Measurements from ENCODE around the gene DUSP11.

DUSP11 gene

GRCh38 chr2:73766349-73766748 is 13.6 kb downstream of the DUSP11 start:
- no peak overlapping the region for H3K23ac ChIP-seq (ENCODE audit: low read length)
- no peak overlapping the region for H4K12ac ChIP-seq (ENCODE audit: low read depth, low read length)
- no peaks in the 10 kb centered on the region for H3K4me1 ChIP-seq (ENCODE audit: control insufficient read depth in 1 of 2, insufficient read depth in 2 of 2, low read length in 2 of 2)
- no peak overlapping the region for H2AFZ ChIP-seq (ENCODE audit: insufficient read depth, low read length, poor library complexity)
- H3K4me3 ChIP-seq (ENCODE audit: low read depth, low read length) = no peak overlapping the region
- H3K9me3 ChIP-seq (ENCODE audit: insufficient read depth, low read depth, low read length) = no peaks in the 10 kb centered on the region
- no peak overlapping the region for H3K27ac ChIP-seq (ENCODE audit: low read depth, low read length)
- no peak for DNase-seq
- H4K91ac ChIP-seq (ENCODE audit: low read depth, low read length) = no peak overlapping the region
- peaks cover 15 to 29% of the 10 kb centered on the region in 2 experiments for H3K36me3 ChIP-seq (ENCODE audit: control insufficient read depth in 1 of 2, insufficient read depth in 2 of 2, low read length in 2 of 2)
- no peak overlapping the region for H2BK12ac ChIP-seq (ENCODE audit: low read length)
- no peak overlapping the region for H2BK120ac ChIP-seq (ENCODE audit: insufficient read depth, low read length, poor library complexity)
- no peaks in the 10 kb centered on the region for H3K79me2 ChIP-seq (ENCODE audit: control insufficient read depth, insufficient read depth, low read length, poor library complexity)
- no CpG with 5 or more reads among the region's 1 CpG for whole genome bisulfite sequencing (ENCODE audit: extremely low coverage, insufficient coverage, insufficient read length)
- H2BK5ac ChIP-seq (ENCODE audit: low read depth, low read length, poor library complexity) = no peak overlapping the region
- no peak overlapping the region for H3K4ac ChIP-seq (ENCODE audit: low read depth, low read length)
- no peak overlapping the region for H4K8ac ChIP-seq (ENCODE audit: low read depth, low read length)
- no peak overlapping the region for H3K9ac ChIP-seq (ENCODE audit: low read length)
- no peak overlapping the region for H2AK5ac ChIP-seq (ENCODE audit: low read length)
- no peaks in the 10 kb centered on the region for H3K27me3 ChIP-seq (ENCODE audit: insufficient read depth, low read length)
- H3K4me2 ChIP-seq (ENCODE audit: low read length) = no peak overlapping the region
- no peaks in the 10 kb centered on the region for H3K79me1 ChIP-seq (ENCODE audit: low read length)
- no peak overlapping the region for H3K18ac ChIP-seq (ENCODE audit: low read length)
- no peak overlapping the region for H3K14ac ChIP-seq (ENCODE audit: low read length)

- Histone ChIP-seq H2BK12ac (ENCODE audit: low read length) (no peak overlapping the region), H2BK5ac (ENCODE audit: low read depth, low read length, poor library complexity) (no peak overlapping the region), H4K91ac (ENCODE audit: low read depth, low read length) (no peak overlapping the region), H3K9me3 (ENCODE audit: insufficient read depth, low read depth, low read length) (no peaks in the 10 kb centered on the region), H2AFZ (ENCODE audit: insufficient read depth, low read length, poor library complexity) (no peak overlapping the region), H3K4ac (ENCODE audit: low read depth, low read length) (no peak overlapping the region), H3K36me3 (ENCODE audit: control insufficient read depth in 1 of 2, insufficient read depth in 2 of 2, low read length in 2 of 2) (peaks cover 13 to 36% of the 10 kb centered on the region in 2 experiments), H3K4me2 (ENCODE audit: low read length) (no peak overlapping the region), H3K4me3 (ENCODE audit: low read depth, low read length) (no peak overlapping the region), H3K18ac (ENCODE audit: low read length) (no peak overlapping the region), H3K9ac (ENCODE audit: low read length) (no peak overlapping the region), H4K12ac (ENCODE audit: low read depth, low read length) (no peak overlapping the region), H3K4me1 (ENCODE audit: control insufficient read depth in 1 of 2, insufficient read depth in 2 of 2, low read length in 2 of 2) (no peaks in the 10 kb centered on the region), H3K23ac (ENCODE audit: low read length) (no peak overlapping the region), H3K27me3 (ENCODE audit: insufficient read depth, low read length) (no peaks in the 10 kb centered on the region), H2AK5ac (ENCODE audit: low read length) (no peak overlapping the region), H3K79me2 (ENCODE audit: control insufficient read depth, insufficient read depth, low read length, poor library complexity) (no peaks in the 10 kb centered on the region), H2BK120ac (ENCODE audit: insufficient read depth, low read length, poor library complexity) (no peak overlapping the region), H4K8ac (ENCODE audit: low read depth, low read length) (no peak overlapping the region), H3K27ac (ENCODE audit: low read depth, low read length) (no peak overlapping the region), H3K14ac (ENCODE audit: low read length) (no peak overlapping the region), H3K79me1 (ENCODE audit: low read length) (no peaks in the 10 kb centered on the region)
- WGBS (ENCODE audit: extremely low coverage, insufficient coverage, insufficient read length) = no CpG with 5 or more reads among the region's 1 CpG
- no peak for DNase-seq
These were observed 15.0 kb downstream of the DUSP11 start for GRCh38 chr2:73764945-73765344.

GRCh38 chr2:73762571-73762970 is 17.3 kb downstream of the DUSP11 start:
- no peak overlapping the region for H4K8ac ChIP-seq (ENCODE audit: low read depth, low read length)
- no peak overlapping the region for H2BK120ac ChIP-seq (ENCODE audit: insufficient read depth, low read length, poor library complexity)
- no peak overlapping the region for H3K9ac ChIP-seq (ENCODE audit: low read length)
- H3K4me2 ChIP-seq (ENCODE audit: low read length) = no peak overlapping the region
- H2AFZ ChIP-seq (ENCODE audit: insufficient read depth, low read length, poor library complexity) = no peak overlapping the region
- H4K12ac ChIP-seq (ENCODE audit: low read depth, low read length) = no peak overlapping the region
- H2AK5ac ChIP-seq (ENCODE audit: low read length) = no peak overlapping the region
- no peak overlapping the region for H3K4me3 ChIP-seq (ENCODE audit: low read depth, low read length)
- no peak for DNase-seq
- no peak overlapping the region for H3K23ac ChIP-seq (ENCODE audit: low read length)
- H3K27ac ChIP-seq (ENCODE audit: low read depth, low read length) = no peak overlapping the region
- no peaks in the 10 kb centered on the region for H3K79me1 ChIP-seq (ENCODE audit: low read length)
- no peak overlapping the region for H3K4ac ChIP-seq (ENCODE audit: low read depth, low read length)
- no peak overlapping the region for H2BK5ac ChIP-seq (ENCODE audit: low read depth, low read length, poor library complexity)
- WGBS (ENCODE audit: extremely low coverage, insufficient coverage, insufficient read length) = no CpG with 5 or more reads among the region's 1 CpG
- peaks cover 8 to 34% of the 10 kb centered on the region in 2 experiments for H3K36me3 ChIP-seq (ENCODE audit: control insufficient read depth in 1 of 2, insufficient read depth in 2 of 2, low read length in 2 of 2)
- H2BK12ac ChIP-seq (ENCODE audit: low read length) = no peak overlapping the region
- no peaks in the 10 kb centered on the region for H3K4me1 ChIP-seq (ENCODE audit: control insufficient read depth in 1 of 2, insufficient read depth in 2 of 2, low read length in 2 of 2)
- no peak overlapping the region for H3K14ac ChIP-seq (ENCODE audit: low read length)
- no peaks in the 10 kb centered on the region for H3K9me3 ChIP-seq (ENCODE audit: insufficient read depth, low read depth, low read length)
- no peak overlapping the region for H3K18ac ChIP-seq (ENCODE audit: low read length)
- H4K91ac ChIP-seq (ENCODE audit: low read depth, low read length) = no peak overlapping the region
- no peaks in the 10 kb centered on the region for H3K79me2 ChIP-seq (ENCODE audit: control insufficient read depth, insufficient read depth, low read length, poor library complexity)
- no peaks in the 10 kb centered on the region for H3K27me3 ChIP-seq (ENCODE audit: insufficient read depth, low read length)

- Histone ChIP-seq H4K91ac (ENCODE audit: low read depth, low read length) (no peak overlapping the region), H2BK5ac (ENCODE audit: low read depth, low read length, poor library complexity) (no peak overlapping the region), H3K4me3 (ENCODE audit: low read depth, low read length) (no peak overlapping the region), H3K23ac (ENCODE audit: low read length) (no peak overlapping the region), H3K79me2 (ENCODE audit: control insufficient read depth, insufficient read depth, low read length, poor library complexity) (no peaks in the 10 kb centered on the region), H4K8ac (ENCODE audit: low read depth, low read length) (no peak overlapping the region), H3K14ac (ENCODE audit: low read length) (no peak overlapping the region), H3K79me1 (ENCODE audit: low read length) (no peaks in the 10 kb centered on the region), H3K4me1 (ENCODE audit: control insufficient read depth in 1 of 2, insufficient read depth in 2 of 2, low read length in 2 of 2) (no peaks in the 10 kb centered on the region), H3K9ac (ENCODE audit: low read length) (no peak overlapping the region), H3K4ac (ENCODE audit: low read depth, low read length) (no peak overlapping the region), H3K4me2 (ENCODE audit: low read length) (no peak overlapping the region), H2BK12ac (ENCODE audit: low read length) (no peak overlapping the region), H3K9me3 (ENCODE audit: insufficient read depth, low read depth, low read length) (no peaks in the 10 kb centered on the region), H3K27me3 (ENCODE audit: insufficient read depth, low read length) (no peaks in the 10 kb centered on the region), H2AFZ (ENCODE audit: insufficient read depth, low read length, poor library complexity) (no peak overlapping the region), H3K27ac (ENCODE audit: low read depth, low read length) (no peak overlapping the region), H3K18ac (ENCODE audit: low read length) (no peak overlapping the region), H2BK120ac (ENCODE audit: insufficient read depth, low read length, poor library complexity) (no peak overlapping the region), H4K12ac (ENCODE audit: low read depth, low read length) (no peak overlapping the region), H3K36me3 (ENCODE audit: control insufficient read depth in 1 of 2, insufficient read depth in 2 of 2, low read length in 2 of 2) (peaks cover 7 to 33% of the 10 kb centered on the region in 2 experiments), H2AK5ac (ENCODE audit: low read length) (no peak overlapping the region)
- no CpG with 5 or more reads among the region's 2 CpGs for WGBS (ENCODE audit: extremely low coverage, insufficient coverage, insufficient read length)
- no peak for DNase-seq
These were observed 20.0 kb downstream of the DUSP11 start for GRCh38 chr2:73759904-73760303.

All from trophoblast cell (in vitro differentiated cells and primary cell).